Measurements from ENCODE around the gene APOA1.
"Not testable (repeated sequence)": the region's sequence is repeated elsewhere in the genome, so short reads cannot be mapped to it uniquely, and the experiment has no call there.

APOA1 gene

GRCh38 chr11:116823031-116823843 lies 14.2 kb downstream of the APOA1 start, which contains the start of gene APOA4:
Gene APOA4, minus strand, starts transcription at chr11:116823304. Its CDS starts 113 bp downstream, at chr11:116823191.
- Histone ChIP-seq H3K36me3 (ENCODE audit: insufficient read depth, low read length) (no peaks in the 10 kb centered on the region), H3K9ac (ENCODE audit: low read depth, low read length) (no peak within 1 kb of the TSS), H3K9me3 (ENCODE audit: control insufficient read depth, insufficient read depth, low read length) (no peaks in the 10 kb centered on the region)

DNA sequence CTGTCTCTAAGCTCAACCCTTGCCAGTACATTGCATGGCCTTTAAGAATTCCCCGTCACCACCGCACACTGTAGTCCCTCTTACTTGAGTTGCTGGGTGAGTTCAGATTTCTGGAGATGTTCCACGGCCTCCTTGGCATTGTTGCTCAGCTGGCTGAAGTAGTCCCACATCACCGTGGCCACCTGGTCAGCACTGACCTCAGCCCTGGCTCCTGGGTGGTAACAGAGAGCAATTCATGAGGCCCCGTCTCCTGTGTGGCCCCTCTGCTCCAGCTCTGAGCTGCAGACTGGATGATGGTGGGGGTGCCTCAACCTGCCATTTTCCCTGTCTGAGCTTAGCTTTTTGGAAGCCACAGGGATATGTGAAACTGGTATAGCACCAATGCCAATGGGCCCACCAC lies 14.8 kb downstream of the APOA1 start:
- no peaks in the 10 kb centered on the region for H3K4me1 ChIP-seq (ENCODE audit: insufficient read depth, low read length)
- H3K9me3 ChIP-seq (ENCODE audit: control insufficient read depth, insufficient read depth, low read length), result no peaks in the 10 kb centered on the region

More at GRCh38 chr11:116823031-116823843, 14.2 kb downstream of the APOA1 start, which contains the start of gene APOA4:
- no peaks in the 10 kb centered on the region for H3K4me1 ChIP-seq (ENCODE audit: insufficient read depth, low read length)

GRCh38 chr11:116821050-116821918 lies 16.1 kb downstream of the APOA1 start:
- Histone ChIP-seq H3K9me3 (ENCODE audit: control insufficient read depth, insufficient read depth, low read length) (no peaks in the 10 kb centered on the region), H3K36me3 (ENCODE audit: insufficient read depth, low read length) (no peaks in the 10 kb centered on the region), H3K9ac (ENCODE audit: low read depth, low read length) (no peak overlapping the region), H3K4me1 (ENCODE audit: insufficient read depth, low read length) (no peaks in the 10 kb centered on the region)

More for the DNA sequence above, 14.8 kb downstream of the APOA1 start:
- no peaks in the 10 kb centered on the region for H3K36me3 ChIP-seq (ENCODE audit: insufficient read depth, low read length)
- no peak overlapping the region for H3K9ac ChIP-seq (ENCODE audit: low read depth, low read length)

GRCh38 chr11:116819049-116819448 lies 18.4 kb downstream of the APOA1 start:
- H3K9me3 ChIP-seq (ENCODE audit: control insufficient read depth, insufficient read depth, low read length), result no peaks in the 10 kb centered on the region
- no peaks in the 10 kb centered on the region for H3K4me1 ChIP-seq (ENCODE audit: insufficient read depth, low read length)
- H3K36me3 ChIP-seq (ENCODE audit: insufficient read depth, low read length), result no peaks in the 10 kb centered on the region
- H3K9ac ChIP-seq (ENCODE audit: low read depth, low read length), result no peak overlapping the region

DNA sequence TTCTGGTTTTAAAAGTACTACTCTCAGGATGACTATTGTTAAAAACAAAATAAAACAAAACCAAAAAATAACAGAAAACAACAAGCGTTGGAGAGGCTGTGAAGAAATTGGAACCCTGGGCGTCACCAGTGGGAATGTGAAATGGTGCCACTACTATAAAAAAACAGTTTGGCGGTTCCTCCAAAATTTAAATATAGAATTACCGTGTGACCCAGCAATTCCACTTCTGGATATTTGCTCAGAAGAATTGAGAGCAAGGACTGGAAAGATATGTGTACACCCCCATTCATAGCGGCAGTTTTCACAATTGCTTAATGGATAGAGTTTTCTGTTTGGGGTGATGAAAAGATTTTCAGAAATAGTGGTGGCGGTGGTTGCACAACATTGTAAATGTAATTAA lies 22.9 kb downstream of the APOA1 start:
- Histone ChIP-seq H3K9me3 (ENCODE audit: control insufficient read depth, insufficient read depth, low read length) (no peaks in the 10 kb centered on the region), H3K9ac (ENCODE audit: low read depth, low read length) (no peak overlapping the region), H3K36me3 (ENCODE audit: insufficient read depth, low read length) (no peaks in the 10 kb centered on the region), H3K4me1 (ENCODE audit: insufficient read depth, low read length) (no peaks in the 10 kb centered on the region)

DNA sequence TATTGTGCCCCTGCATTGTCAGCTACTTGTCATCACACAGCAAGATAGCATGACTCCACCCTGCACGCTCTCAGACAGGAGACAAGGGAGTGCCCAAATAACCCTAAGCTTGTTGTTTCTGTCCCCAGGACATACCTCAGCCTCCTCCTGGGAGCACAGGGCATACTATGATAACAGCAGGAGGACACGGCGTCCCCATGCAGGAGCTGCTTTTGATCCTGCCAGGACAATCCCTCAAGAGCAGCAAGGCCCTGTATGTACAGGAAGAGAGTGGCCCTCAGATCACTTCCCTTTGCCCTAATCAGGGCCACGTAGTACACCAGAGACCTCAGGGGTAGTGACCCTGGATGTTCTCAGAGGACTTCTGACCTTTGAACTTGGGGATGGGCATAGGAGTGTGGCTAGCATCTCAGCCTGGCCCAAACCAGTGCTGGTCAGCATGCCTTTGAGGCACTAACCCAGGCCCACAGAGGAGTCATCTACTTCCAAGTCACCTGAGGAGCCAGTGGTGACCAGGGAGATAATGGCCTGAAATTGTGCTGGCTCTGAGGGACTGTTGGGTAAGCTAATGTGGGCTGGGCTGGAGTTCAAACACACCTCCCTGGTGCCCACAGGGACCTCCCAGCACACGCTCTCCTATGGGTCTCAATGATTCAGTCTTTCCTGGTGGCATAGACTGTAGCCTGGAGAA lies 23.5 kb downstream of the APOA1 start:
- no peaks in the 10 kb centered on the region for H3K36me3 ChIP-seq (ENCODE audit: insufficient read depth, low read length)

DNA sequence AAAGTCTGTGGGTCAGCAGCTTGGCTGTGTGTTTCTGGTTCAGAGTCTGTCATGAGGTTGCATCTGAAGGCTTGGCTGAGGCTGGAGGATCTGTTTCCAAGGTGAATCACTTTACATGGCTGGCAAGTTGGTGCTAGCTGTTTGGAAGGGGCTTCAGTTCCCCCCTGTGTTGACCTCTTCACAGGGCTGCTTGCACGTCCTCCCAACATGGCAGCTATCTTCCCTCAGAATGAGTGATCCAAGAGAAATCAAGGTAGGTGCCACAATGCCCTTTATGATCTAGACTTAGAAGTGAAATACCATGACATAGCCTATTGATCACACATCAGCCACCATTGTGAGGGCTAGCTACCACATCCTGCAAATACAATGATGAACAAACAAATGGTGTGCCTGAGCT lies 24.3 kb downstream of the APOA1 start:
- no peak overlapping the region for H3K9ac ChIP-seq (ENCODE audit: low read depth, low read length)
- no peaks in the 10 kb centered on the region for H3K36me3 ChIP-seq (ENCODE audit: insufficient read depth, low read length)
- no peaks in the 10 kb centered on the region for H3K4me1 ChIP-seq (ENCODE audit: insufficient read depth, low read length)
- H3K9me3 ChIP-seq (ENCODE audit: control insufficient read depth, insufficient read depth, low read length), result no peaks in the 10 kb centered on the region

More for the DNA sequence above, 23.5 kb downstream of the APOA1 start:
- Histone ChIP-seq H3K4me1 (ENCODE audit: insufficient read depth, low read length) (no peaks in the 10 kb centered on the region), H3K9me3 (ENCODE audit: control insufficient read depth, insufficient read depth, low read length) (no peaks in the 10 kb centered on the region), H3K9ac (ENCODE audit: low read depth, low read length) (no peak overlapping the region)

GRCh38 chr11:116812109-116812508 lies 25.3 kb downstream of the APOA1 start:
- no peaks in the 10 kb centered on the region for H3K36me3 ChIP-seq (ENCODE audit: insufficient read depth, low read length)
- no peaks in the 10 kb centered on the region for H3K4me1 ChIP-seq (ENCODE audit: insufficient read depth, low read length)
- no peak overlapping the region for H3K9ac ChIP-seq (ENCODE audit: low read depth, low read length)
- H3K9me3 ChIP-seq (ENCODE audit: control insufficient read depth, insufficient read depth, low read length), result no peaks in the 10 kb centered on the region

DNA sequence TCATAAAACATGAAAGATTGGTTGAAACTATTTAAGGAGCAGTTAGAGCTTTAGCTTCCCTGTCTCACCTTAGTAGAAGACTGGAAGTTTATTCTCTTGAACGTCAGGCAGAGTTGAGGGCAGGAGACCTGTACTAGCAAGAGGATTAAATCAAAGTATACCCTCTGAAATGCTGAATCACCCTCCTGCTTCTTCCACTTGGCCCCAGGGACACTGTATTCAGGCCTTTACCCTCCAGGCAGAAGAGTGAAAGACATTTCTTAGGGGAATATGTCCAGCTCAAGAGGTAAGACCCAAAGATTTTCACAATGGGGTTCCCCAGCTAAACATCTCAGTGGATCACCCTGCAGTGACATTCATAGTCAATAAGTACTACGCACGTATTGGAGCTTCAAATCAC lies 26.2 kb downstream of the APOA1 start:
- no peaks in the 10 kb centered on the region for H3K4me1 ChIP-seq (ENCODE audit: insufficient read depth, low read length)
- no peak overlapping the region for H3K9ac ChIP-seq (ENCODE audit: low read depth, low read length)
- no peaks in the 10 kb centered on the region for H3K9me3 ChIP-seq (ENCODE audit: control insufficient read depth, insufficient read depth, low read length)
- H3K36me3 ChIP-seq (ENCODE audit: insufficient read depth, low read length), result no peaks in the 10 kb centered on the region

GRCh38 chr11:116808262-116809175 lies 28.9 kb downstream of the APOA1 start:
- H3K9me3 ChIP-seq (ENCODE audit: control insufficient read depth, insufficient read depth, low read length), result no peaks in the 10 kb centered on the region

DNA sequence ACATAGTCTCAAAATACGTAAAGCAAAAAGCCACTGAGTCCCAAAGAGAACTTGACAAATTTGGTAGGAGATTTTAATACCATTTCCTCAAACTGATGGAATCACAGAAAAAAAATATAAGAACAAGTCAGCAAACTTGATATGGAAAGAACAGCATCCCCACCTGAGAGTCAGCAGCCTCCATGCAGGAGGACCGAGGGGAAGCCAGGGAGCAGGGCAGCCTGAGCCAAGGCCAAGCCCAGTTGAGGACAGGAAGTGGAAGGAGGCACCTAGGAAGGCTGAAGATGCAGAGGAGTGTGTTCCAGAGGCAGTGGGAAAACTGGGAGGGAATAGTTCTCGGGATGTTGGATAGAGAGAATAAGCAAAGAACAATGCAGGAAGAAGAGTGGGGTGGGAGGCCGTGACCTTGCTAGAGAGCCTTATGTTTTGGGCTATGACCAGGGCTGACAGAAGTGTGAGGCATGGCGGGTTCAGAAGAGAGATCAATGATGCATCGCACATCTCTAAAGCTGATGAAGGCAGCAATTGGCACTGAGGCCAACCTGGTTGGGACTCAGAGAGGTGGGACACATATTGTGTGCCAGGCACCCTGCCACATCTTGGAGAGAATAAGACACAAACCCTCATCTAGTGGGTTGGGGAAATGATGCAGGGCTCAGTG lies 29.7 kb downstream of the APOA1 start:
- Histone ChIP-seq H3K9ac (ENCODE audit: low read depth, low read length) (no peak overlapping the region), H3K9me3 (ENCODE audit: control insufficient read depth, insufficient read depth, low read length) (no peaks in the 10 kb centered on the region), H3K4me1 (ENCODE audit: insufficient read depth, low read length) (no peaks in the 10 kb centered on the region), H3K36me3 (ENCODE audit: insufficient read depth, low read length) (no peaks in the 10 kb centered on the region)

More at GRCh38 chr11:116808262-116809175, 28.9 kb downstream of the APOA1 start:
- Histone ChIP-seq H3K36me3 (ENCODE audit: insufficient read depth, low read length) (no peaks in the 10 kb centered on the region), H3K9ac (ENCODE audit: low read depth, low read length) (no peak overlapping the region), H3K4me1 (ENCODE audit: insufficient read depth, low read length) (no peaks in the 10 kb centered on the region)

DNA sequence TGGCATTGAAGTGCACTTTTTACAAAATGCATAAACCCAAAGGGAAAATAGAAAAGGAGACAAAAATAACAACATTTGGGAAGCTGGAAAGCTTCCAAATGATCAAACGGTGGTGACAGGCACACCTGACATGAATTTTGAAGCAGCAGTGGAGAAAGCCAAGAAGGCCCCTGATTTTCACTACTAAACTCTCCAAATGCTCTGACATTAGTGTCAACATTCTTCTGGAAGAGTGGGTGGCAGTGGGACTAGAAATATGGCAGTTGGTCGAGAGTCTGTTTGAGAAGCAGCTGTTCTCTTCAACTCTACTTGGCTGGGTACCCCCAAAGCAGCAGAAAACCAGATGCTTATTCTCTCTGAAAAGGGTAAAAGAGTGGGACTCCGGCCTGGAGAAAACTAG lies 33.4 kb downstream of the APOA1 start:
- Histone ChIP-seq H3K36me3 (ENCODE audit: insufficient read depth, low read length) (no peaks in the 10 kb centered on the region), H3K4me1 (ENCODE audit: insufficient read depth, low read length) (no peaks in the 10 kb centered on the region), H3K9ac (ENCODE audit: low read depth, low read length) (no peak overlapping the region), H3K9me3 (ENCODE audit: control insufficient read depth, insufficient read depth, low read length) (no peaks in the 10 kb centered on the region)

DNA sequence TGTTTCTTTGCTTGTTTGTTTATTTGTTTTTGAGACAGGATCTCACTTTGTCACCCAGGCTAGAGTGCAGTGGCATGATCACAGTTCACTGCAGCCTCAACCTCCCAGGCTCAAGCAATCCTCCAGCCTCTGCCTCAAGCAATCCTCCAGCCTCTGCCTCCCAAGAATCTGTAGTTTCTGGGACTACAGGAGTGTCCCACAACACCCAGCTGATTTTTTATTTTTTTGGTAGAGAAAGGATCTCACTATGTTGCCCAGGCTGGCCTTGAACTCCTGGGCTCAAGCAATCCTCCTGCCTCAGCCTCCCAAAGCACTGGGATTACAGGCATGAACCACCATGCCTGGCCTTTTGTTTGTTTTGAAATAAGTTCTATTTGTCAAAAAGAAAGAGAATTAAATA lies 35.8 kb downstream of the APOA1 start:
- H3K9me3 ChIP-seq (ENCODE audit: control insufficient read depth, insufficient read depth, low read length); H3K36me3 ChIP-seq (ENCODE audit: insufficient read depth, low read length); H3K4me1 ChIP-seq (ENCODE audit: insufficient read depth, low read length): not testable (repeated sequence)

More for the DNA sequence above, 35.8 kb downstream of the APOA1 start:
- not testable (repeated sequence) for H3K9ac ChIP-seq (ENCODE audit: low read depth, low read length)

All from ES-I3 (cell line).